Fibroblast of the aortic adventitia (primary cell): ENCODE results near the gene CHRNA3. TPM values are rescaled to one million over a fixed set of nuclear protein-coding genes. Genes with fewer than 3 reads are reported as not detected.

Source experiments
- DNase-seq: peaks from one replicate; pipeline ENCODE4 v3.0.0-alpha.2; 2010; ENCODE audit warnings: low read depth
- H3K4me3 ChIP-seq: 2 replicates; pipeline ENCODE4 v1.5.1; 2011; ENCODE audit warnings: low read depth, mild to moderate bottlenecking, control low read depth, low read length, moderate library complexity
- CTCF ChIP-seq: IDR thresholded peaks from 2 replicates; pipeline ENCODE4 v1.5.1; 2011; ENCODE audit warnings: mild to moderate bottlenecking, low read length, control low read depth, inconsistent platforms; ENCODE audit not compliant: insufficient read depth
- total RNA-seq: library from RNA; depleted of rRNA; stranded (reverse); fragments of >200 nt; gene quantifications from 2 replicates; pipeline ENCODE4 v1.2.3, GENCODE V29; 2012; ENCODE audit warnings: low replicate concordance

Gene CHRNA3
- total RNA-seq, 1 donor: under 0.01 TPM

- TF ChIP-seq CTCF: no peak
- H3K4me3 ChIP-seq: no peak overlapping the region
- no peak for DNase-seq
Observed at GRCh38 chr15:78605680-78606079, 15.1 kb downstream of the CHRNA3 start.

- DNase-seq: no peak
- no peak overlapping the region for H3K4me3 ChIP-seq
- no peak for TF ChIP-seq CTCF
Observed at GRCh38 chr15:78605201-78605600, 15.6 kb downstream of the CHRNA3 start.

GRCh38 chr15:78604420-78604819, 16.4 kb downstream of the CHRNA3 start:
- TF ChIP-seq CTCF: no peak
- DNase-seq: no peak
- H3K4me3 ChIP-seq: no peak overlapping the region

GRCh38 chr15:78603467-78603866, 17.3 kb downstream of the CHRNA3 start:
- H3K4me3 ChIP-seq: no peak overlapping the region
- DNase-seq: no peak
- TF ChIP-seq CTCF: no peak

- no peak overlapping the region for H3K4me3 ChIP-seq
- TF ChIP-seq CTCF: no peak
- DNase-seq: peak; percentile 9
Observed at GRCh38 chr15:78599189-78599588, 21.6 kb downstream of the CHRNA3 start.

GRCh38 chr15:78598348-78598747, 22.4 kb downstream of the CHRNA3 start:
- no peak for TF ChIP-seq CTCF
- DNase-seq: no peak
- H3K4me3 ChIP-seq: no peak overlapping the region

- no peak for TF ChIP-seq CTCF
- no peak overlapping the region for H3K4me3 ChIP-seq
- no peak for DNase-seq
Observed at GRCh38 chr15:78597583-78597982, 23.2 kb downstream of the CHRNA3 start.
